ENCODE data around the gene JMJD1C.

Gene JMJD1C

GRCh38 chr10:63434866-63435854 lies 30.6 kb downstream of the JMJD1C start:
- DNase-seq (ENCODE audit: low spot score): no peak
- no peak for TF ChIP-seq CTCF (IDR thresholded peaks at IDR 0.05; ENCODE audit: borderline replicate concordance, control extremely low read depth, extremely low read depth, insufficient read depth, missing control alignments)
- in situ Hi-C loops (cut with MboI; ENCODE audit: low sequenced_read_pairs, unreplicated experiment): no loop called here

- in situ Hi-C loops (cut with MboI; ENCODE audit: low sequenced_read_pairs, unreplicated experiment): no loop called here
- TF ChIP-seq CTCF (IDR thresholded peaks at IDR 0.05; ENCODE audit: borderline replicate concordance, control extremely low read depth, extremely low read depth, insufficient read depth, missing control alignments): no peak
- DNase-seq (ENCODE audit: low spot score): peak; percentile 45
Measured at GRCh38 chr10:63431962-63432797, 33.6 kb downstream of the JMJD1C start.

GRCh38 chr10:63430999-63431356 lies 34.8 kb downstream of the JMJD1C start:
- in situ Hi-C loops (cut with MboI; ENCODE audit: low sequenced_read_pairs, unreplicated experiment): no loop called here
- TF ChIP-seq CTCF (IDR thresholded peaks at IDR 0.05; ENCODE audit: borderline replicate concordance, control extremely low read depth, extremely low read depth, insufficient read depth, missing control alignments): no peak
- no peak for DNase-seq (ENCODE audit: low spot score)

- no peak for DNase-seq (ENCODE audit: low spot score)
- no peak for TF ChIP-seq CTCF (IDR thresholded peaks at IDR 0.05; ENCODE audit: borderline replicate concordance, control extremely low read depth, extremely low read depth, insufficient read depth, missing control alignments)
- in situ Hi-C loops (cut with MboI; ENCODE audit: low sequenced_read_pairs, unreplicated experiment): no loop called here
Measured at GRCh38 chr10:63430091-63430998, 35.4 kb downstream of the JMJD1C start.

GRCh38 chr10:63429281-63429680 lies 36.5 kb downstream of the JMJD1C start:
- in situ Hi-C loops (cut with MboI; ENCODE audit: low sequenced_read_pairs, unreplicated experiment): no loop called here
- TF ChIP-seq CTCF (IDR thresholded peaks at IDR 0.05; ENCODE audit: borderline replicate concordance, control extremely low read depth, extremely low read depth, insufficient read depth, missing control alignments): no peak
- no peak for DNase-seq (ENCODE audit: low spot score)

- DNase-seq (ENCODE audit: low spot score): no peak
- in situ Hi-C loops (cut with MboI; ENCODE audit: low sequenced_read_pairs, unreplicated experiment): no loop called here
Measured at GRCh38 chr10:63427013-63427412, 38.8 kb downstream of the JMJD1C start.

More at GRCh38 chr10:63427013-63427412, 38.8 kb downstream of the JMJD1C start:
- TF ChIP-seq CTCF (IDR thresholded peaks at IDR 0.05; ENCODE audit: borderline replicate concordance, control extremely low read depth, extremely low read depth, insufficient read depth, missing control alignments): no peak

Measured in GM13976 (cell line).